HG03103 (cell line): ENCODE measurements around the gene COX6B2.
"Not testable (repeated sequence)": the region's sequence is repeated elsewhere in the genome, so short reads cannot be mapped to it uniquely, and the experiment has no call there.

Experiments used
- ATAC-seq: cut with Tn5 transposase; IDR thresholded peaks from one replicate; pipeline ENCODE4 v1.9.1; 2021; ENCODE audit warnings: low read depth; ENCODE audit not compliant: unreplicated experiment

Gene COX6B2

GRCh38 chr19:55345101-55345817 is 9.3 kb downstream of the COX6B2 start:
- ATAC-seq = no peak

GRCh38 chr19:55344444-55344843 is 10.1 kb downstream of the COX6B2 start:
- ATAC-seq = no peak

- no peak for ATAC-seq
Observed at GRCh38 chr19:55341595-55342531, 12.7 kb downstream of the COX6B2 start.

GRCh38 chr19:55341171-55341588 is 13.3 kb downstream of the COX6B2 start:
- no peak for ATAC-seq

GRCh38 chr19:55340784-55341147 is 13.8 kb downstream of the COX6B2 start:
- no peak for ATAC-seq

- ATAC-seq = no peak
Observed at GRCh38 chr19:55339889-55340783, 14.4 kb downstream of the COX6B2 start.

GRCh38 chr19:55339105-55339888 is 15.2 kb downstream of the COX6B2 start, which contains the start of gene KMT5C:
KMT5C (plus strand) TSS chr19:55339876; CDS start chr19:55341937, 2,061 bp downstream.
- ATAC-seq = peak; percentile 82

- ATAC-seq = no peak
Observed at GRCh38 chr19:55336101-55336500, 18.4 kb downstream of the COX6B2 start.

GRCh38 chr19:55333870-55334269 is 20.6 kb downstream of the COX6B2 start:
- no peak for ATAC-seq

- not testable (repeated sequence) for ATAC-seq
Observed at GRCh38 chr19:55329791-55330190, 24.7 kb downstream of the COX6B2 start.

GRCh38 chr19:55328774-55329318 is 25.7 kb downstream of the COX6B2 start:
- ATAC-seq = not testable (repeated sequence)

- ATAC-seq = no peak
Observed at GRCh38 chr19:55325172-55325571, 29.3 kb downstream of the COX6B2 start, which contains the start of gene TMEM150B. TMEM150B (minus strand) TSS chr19:55325341; CDS start chr19:55321036, 4,305 bp downstream.

GRCh38 chr19:55324662-55325061 is 29.9 kb downstream of the COX6B2 start:
- ATAC-seq = no peak

- no peak for ATAC-seq
Observed at GRCh38 chr19:55322204-55322885, 32.2 kb downstream of the COX6B2 start.

- ATAC-seq = no peak
Observed at GRCh38 chr19:55321466-55322137, 32.9 kb downstream of the COX6B2 start.

- no peak for ATAC-seq
Observed at GRCh38 chr19:55320844-55321419, 33.6 kb downstream of the COX6B2 start.

- ATAC-seq = no peak
Observed at GRCh38 chr19:55319785-55320184, 34.7 kb downstream of the COX6B2 start.

GRCh38 chr19:55316646-55317045 is 37.9 kb downstream of the COX6B2 start:
- ATAC-seq = no peak
